ENCODE measurements around the gene FGF13.

FGF13 gene

DNA sequence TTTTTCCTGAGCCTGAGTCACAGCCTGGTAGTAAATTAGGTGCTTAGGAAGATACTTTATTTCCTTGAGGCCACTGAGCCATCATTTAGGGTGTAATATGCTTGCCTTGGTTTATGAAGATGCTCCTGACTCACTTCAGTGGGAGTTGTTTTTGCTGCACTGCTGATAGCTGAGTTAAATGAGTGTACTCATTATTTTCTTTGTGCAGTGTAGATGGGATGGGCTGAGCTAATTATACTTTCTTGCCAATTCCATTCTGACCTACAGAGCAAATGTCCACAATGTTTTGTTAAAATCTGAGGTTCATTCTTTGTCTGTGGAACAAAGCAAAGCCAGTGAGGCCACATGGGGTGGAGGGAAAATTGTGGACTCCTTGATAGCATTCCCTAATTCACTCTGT, 60.0 kb downstream of the FGF13 start:
- no peak for DNase-seq

DNA sequence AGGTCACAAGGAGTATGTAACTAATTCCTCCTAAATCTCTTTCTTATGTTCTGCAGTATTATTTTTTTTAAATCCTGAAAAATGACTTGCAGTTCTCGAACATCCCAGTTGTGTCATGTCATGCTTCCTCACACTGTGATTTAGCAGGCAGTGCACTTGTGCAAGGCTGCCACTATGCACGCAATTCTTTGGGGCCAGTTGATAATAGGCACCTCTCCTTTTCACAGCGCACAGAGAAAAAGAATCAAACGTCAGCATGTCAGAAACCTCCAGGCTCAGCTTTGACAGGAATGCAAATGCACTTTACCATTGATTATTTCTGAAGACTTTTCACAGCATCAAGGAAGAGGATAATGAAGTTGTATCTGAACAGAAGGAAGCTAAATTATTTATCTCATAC, 62.9 kb downstream of the FGF13 start:
- DNase-seq: no peak

DNA sequence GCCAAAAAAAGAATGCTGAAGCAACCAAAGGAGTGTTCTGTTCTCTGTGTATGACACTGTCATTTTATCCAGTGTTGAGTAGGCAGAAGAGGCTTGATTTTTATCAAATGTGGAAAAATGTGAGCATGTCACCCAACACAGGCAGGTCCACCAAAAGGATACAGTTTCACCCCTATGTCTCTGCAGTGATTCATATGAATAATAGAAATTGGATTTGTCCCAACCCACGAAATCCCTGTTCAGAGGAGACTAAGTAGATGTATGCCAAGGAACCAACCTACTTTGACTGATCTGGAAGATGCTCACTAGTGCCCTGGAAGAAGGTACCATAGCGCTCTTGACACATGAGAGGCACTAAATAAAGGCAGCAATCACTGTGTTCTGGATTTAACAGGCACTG, 72.5 kb downstream of the FGF13 start:
- no peak for DNase-seq

Data from NCI-H2227 treated with DMSO at 0.1 percent for 48 hours (cell line).